ENCODE results near the gene BLM.

The BLM gene

DNA sequence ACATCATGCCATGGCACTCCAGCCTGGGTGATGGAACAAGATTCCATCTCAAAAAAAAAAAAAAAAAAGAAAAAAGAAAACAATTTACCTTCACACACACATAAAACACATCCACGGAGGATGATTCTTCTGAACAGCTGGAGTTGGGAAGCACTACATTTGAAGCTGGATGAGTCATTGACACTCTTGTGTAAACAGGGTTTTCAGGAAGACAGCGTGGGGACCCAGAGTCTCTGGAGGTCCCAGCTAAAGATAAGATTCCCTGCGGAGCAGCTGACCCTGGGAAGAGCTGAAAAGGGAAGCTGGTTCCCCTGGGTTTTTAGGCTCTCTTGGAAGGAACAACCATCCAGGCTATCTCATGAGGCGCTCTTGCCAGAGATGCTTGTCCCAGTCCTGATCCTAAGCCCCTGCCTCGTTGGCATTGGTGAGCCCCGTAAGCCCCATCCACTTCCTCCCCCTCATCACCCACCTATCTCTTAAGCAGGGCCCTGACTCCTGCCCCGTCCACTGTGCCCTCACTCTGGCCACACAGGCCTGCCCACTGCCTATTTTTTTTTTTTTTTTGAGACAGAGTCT is 119.2 kb downstream of the BLM start:
- TF ChIP-seq, protein P1, sequence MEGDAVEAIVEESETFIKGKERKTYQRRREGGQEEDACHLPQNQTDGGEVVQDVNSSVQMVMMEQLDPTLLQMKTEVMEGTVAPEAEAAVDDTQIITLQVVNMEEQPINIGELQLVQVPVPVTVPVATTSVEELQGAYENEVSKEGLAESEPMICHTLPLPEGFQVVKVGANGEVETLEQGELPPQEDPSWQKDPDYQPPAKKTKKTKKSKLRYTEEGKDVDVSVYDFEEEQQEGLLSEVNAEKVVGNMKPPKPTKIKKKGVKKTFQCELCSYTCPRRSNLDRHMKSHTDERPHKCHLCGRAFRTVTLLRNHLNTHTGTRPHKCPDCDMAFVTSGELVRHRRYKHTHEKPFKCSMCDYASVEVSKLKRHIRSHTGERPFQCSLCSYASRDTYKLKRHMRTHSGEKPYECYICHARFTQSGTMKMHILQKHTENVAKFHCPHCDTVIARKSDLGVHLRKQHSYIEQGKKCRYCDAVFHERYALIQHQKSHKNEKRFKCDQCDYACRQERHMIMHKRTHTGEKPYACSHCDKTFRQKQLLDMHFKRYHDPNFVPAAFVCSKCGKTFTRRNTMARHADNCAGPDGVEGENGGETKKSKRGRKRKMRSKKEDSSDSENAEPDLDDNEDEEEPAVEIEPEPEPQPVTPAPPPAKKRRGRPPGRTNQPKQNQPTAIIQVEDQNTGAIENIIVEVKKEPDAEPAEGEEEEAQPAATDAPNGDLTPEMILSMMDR (IDR thresholded peaks at IDR 0.05), result no peak
- no peaks in the 10 kb centered on the region for H3K4me1 ChIP-seq
- no peaks in the 10 kb centered on the region for H3K36me3 ChIP-seq (ENCODE audit: control insufficient read depth, insufficient read depth, low read length)
- no peaks in the 10 kb centered on the region for H3K9me3 ChIP-seq (ENCODE audit: control insufficient read depth, low read length)
- no peak overlapping the region for H2AFZ ChIP-seq
- no peaks in the 10 kb centered on the region for H3K79me2 ChIP-seq
- no peak overlapping the region for H3K4me2 ChIP-seq (ENCODE audit: low read length)
- H3K9ac ChIP-seq, result no peak overlapping the region
- no peak overlapping the region for H3K27ac ChIP-seq
- H3K27me3 ChIP-seq (ENCODE audit: control insufficient read depth, insufficient read depth, low read length), result no peaks in the 10 kb centered on the region
- H3K4me3 ChIP-seq (ENCODE audit: low read depth, low read length), result no peak overlapping the region

DNA sequence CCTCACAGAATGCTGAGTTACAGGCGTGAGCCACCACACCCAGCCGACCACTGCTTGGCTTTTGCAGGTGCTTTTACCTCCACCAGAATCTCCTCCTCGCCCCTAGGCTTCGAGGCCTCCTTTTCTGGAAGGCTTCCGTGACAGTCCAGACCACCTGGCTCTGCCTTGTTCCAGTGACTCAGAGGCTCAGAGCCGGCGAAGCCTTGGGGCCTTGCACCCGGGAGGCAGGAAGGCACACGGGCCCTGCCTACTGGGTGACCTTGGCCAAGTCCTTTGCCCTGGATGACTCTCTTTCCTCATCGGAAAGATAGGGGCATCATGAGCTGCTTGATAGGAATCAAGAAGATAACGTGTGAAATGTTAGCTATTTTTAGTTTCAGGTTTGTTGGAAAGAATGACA is 119.9 kb downstream of the BLM start:
- Histone ChIP-seq H3K36me3 (ENCODE audit: control insufficient read depth, insufficient read depth, low read length) (no peaks in the 10 kb centered on the region), H2AFZ (no peak overlapping the region), H3K9ac (no peak overlapping the region), H3K9me3 (ENCODE audit: control insufficient read depth, low read length) (no peaks in the 10 kb centered on the region), H3K79me2 (no peaks in the 10 kb centered on the region), H3K4me3 (ENCODE audit: low read depth, low read length) (no peak overlapping the region), H3K27ac (no peak overlapping the region), H3K27me3 (ENCODE audit: control insufficient read depth, insufficient read depth, low read length) (no peaks in the 10 kb centered on the region), H3K4me2 (ENCODE audit: low read length) (no peak overlapping the region), H3K4me1 (no peaks in the 10 kb centered on the region)
- TF ChIP-seq, protein P1 (IDR thresholded peaks at IDR 0.05), result no peak

DNA sequence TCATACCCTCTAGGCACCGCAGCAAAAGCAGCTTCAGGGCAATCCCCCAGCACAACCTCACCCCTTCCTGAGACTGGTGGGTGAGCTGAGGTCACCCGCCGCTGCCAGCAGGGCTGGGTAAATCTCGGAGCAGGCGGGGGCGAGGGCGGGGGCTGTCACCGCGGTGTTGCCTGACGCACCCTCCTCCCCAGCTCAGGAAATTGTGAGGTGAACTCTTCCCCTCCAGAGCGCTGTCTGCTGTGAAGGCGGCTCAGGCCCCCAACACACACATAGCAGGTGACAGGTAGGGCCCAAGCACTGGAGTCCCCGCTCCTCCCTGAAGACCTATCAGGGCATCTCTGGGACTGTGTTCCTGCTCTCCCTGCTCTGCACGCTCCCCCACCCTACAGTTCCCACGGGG is 121.0 kb downstream of the BLM start:
- H3K4me2 ChIP-seq (ENCODE audit: low read length), result no peak overlapping the region
- TF ChIP-seq, protein P1 (IDR thresholded peaks at IDR 0.05), result no peak
- no peaks in the 10 kb centered on the region for H3K9me3 ChIP-seq (ENCODE audit: control insufficient read depth, low read length)
- no peaks in the 10 kb centered on the region for H3K4me1 ChIP-seq
- H3K79me2 ChIP-seq, result no peaks in the 10 kb centered on the region
- H3K4me3 ChIP-seq (ENCODE audit: low read depth, low read length), result no peak overlapping the region
- no peaks in the 10 kb centered on the region for H3K36me3 ChIP-seq (ENCODE audit: control insufficient read depth, insufficient read depth, low read length)
- no peak overlapping the region for H2AFZ ChIP-seq
- H3K9ac ChIP-seq, result no peak overlapping the region
- H3K27me3 ChIP-seq (ENCODE audit: control insufficient read depth, insufficient read depth, low read length), result no peaks in the 10 kb centered on the region
- no peak overlapping the region for H3K27ac ChIP-seq

DNA sequence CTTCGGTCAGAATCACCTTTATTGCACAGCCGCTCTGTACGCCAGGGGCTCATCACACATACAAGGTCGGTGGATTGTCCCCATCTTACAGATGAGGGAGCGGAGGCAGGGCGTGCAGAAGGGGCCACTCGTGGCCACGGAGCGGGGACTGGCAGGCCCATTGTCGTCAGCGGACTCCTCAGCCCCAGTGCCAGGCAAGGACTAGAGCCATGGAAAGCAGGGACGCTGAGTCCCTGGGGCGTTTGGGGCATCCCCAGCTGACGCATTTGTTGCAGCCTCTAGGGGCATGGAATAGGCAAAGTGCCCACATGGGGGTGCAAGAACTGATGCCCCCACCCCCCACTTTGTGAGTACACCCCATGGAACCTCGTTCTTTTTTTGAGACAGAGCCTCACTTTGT is 121.4 kb downstream of the BLM start:
- H3K4me1 ChIP-seq, result no peaks in the 10 kb centered on the region
- TF ChIP-seq, protein P1 (IDR thresholded peaks at IDR 0.05), result no peak
- no peak overlapping the region for H3K4me2 ChIP-seq (ENCODE audit: low read length)
- no peak overlapping the region for H3K27ac ChIP-seq
- no peak overlapping the region for H3K4me3 ChIP-seq (ENCODE audit: low read depth, low read length)
- H3K36me3 ChIP-seq (ENCODE audit: control insufficient read depth, insufficient read depth, low read length), result no peaks in the 10 kb centered on the region
- no peaks in the 10 kb centered on the region for H3K27me3 ChIP-seq (ENCODE audit: control insufficient read depth, insufficient read depth, low read length)
- H3K79me2 ChIP-seq, result no peaks in the 10 kb centered on the region
- no peaks in the 10 kb centered on the region for H3K9me3 ChIP-seq (ENCODE audit: control insufficient read depth, low read length)
- H2AFZ ChIP-seq, result no peak overlapping the region
- no peak overlapping the region for H3K9ac ChIP-seq
